Measurements from ENCODE around the gene SMARCD2. TPM values are rescaled to one million over a fixed set of nuclear protein-coding genes. Genes with fewer than 3 reads are reported as not detected.

SMARCD2 gene
- polyA plus RNA-seq, 2 of the 4 experiments (the other 2 are of a cell fraction) = 40.4 to 52.7 TPM

DNA sequence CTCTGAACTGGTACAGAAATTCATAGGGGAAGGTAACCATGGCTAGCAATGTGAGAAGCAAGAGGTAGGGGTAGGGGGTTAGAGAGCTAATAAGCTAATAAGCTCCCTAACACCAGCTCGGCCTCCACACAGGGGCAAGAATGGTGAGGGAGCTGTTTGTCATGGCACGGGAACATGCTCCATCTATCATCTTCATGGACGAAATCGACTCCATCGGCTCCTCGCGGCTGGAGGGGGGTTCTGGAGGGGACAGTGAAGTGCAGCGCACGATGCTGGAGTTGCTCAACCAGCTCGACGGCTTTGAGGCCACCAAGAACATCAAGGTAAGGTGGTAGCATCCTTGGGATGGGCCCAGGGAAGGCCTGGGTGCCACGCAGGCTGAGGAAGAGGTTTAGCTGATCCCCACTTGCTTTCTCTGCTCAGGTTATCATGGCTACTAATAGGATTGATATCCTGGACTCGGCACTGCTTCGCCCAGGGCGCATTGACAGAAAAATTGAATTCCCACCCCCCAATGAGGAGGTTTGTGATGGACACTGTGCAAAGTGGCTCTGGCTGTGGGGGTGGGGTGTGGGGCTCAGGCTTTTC lies 11.5 kb downstream of the SMARCD2 start:
- DNase-seq (ENCODE audit: low read depth in 1 of 2, low spot score in 1 of 2) (no peak), ATAC-seq (no peak), FAIRE-seq (no peak)
- Histone ChIP-seq H3K4me1 (peaks cover 22% of the 10 kb centered on the region), H3K9me3 (no peaks in the 10 kb centered on the region), H3K4me2 (no peak overlapping the region), H3K4me3 (no peak overlapping the region), H3K27ac (no peak overlapping the region)
- ChIA-PET CTCF (interaction anchor here (1.0 to 4.8 kb wide), 6 partner anchors 8 to 21 kb away, joined by 3 to 33 read pairs (median 10); partner anchors contain the start of gene SMARCD2), POLR2A (no interaction called here)
- no peak for TF ChIP-seq POLR2AphosphoS2 (conservative IDR thresholded peaks at IDR 0.05; ENCODE audit: low read length)
- no peak for TF ChIP-seq CHD2 (IDR thresholded peaks at IDR 0.05; ENCODE audit: low read length, partially characterized antibody)
- TF ChIP-seq, protein P1, sequence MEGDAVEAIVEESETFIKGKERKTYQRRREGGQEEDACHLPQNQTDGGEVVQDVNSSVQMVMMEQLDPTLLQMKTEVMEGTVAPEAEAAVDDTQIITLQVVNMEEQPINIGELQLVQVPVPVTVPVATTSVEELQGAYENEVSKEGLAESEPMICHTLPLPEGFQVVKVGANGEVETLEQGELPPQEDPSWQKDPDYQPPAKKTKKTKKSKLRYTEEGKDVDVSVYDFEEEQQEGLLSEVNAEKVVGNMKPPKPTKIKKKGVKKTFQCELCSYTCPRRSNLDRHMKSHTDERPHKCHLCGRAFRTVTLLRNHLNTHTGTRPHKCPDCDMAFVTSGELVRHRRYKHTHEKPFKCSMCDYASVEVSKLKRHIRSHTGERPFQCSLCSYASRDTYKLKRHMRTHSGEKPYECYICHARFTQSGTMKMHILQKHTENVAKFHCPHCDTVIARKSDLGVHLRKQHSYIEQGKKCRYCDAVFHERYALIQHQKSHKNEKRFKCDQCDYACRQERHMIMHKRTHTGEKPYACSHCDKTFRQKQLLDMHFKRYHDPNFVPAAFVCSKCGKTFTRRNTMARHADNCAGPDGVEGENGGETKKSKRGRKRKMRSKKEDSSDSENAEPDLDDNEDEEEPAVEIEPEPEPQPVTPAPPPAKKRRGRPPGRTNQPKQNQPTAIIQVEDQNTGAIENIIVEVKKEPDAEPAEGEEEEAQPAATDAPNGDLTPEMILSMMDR (IDR thresholded peaks at IDR 0.05) = no peak
- no peak for TF ChIP-seq ZC3H11A (IDR thresholded peaks at IDR 0.05)
- TF ChIP-seq EHMT2 (IDR thresholded peaks at IDR 0.05; ENCODE audit: low read depth) = no peak
- TF ChIP-seq, protein P2, sequence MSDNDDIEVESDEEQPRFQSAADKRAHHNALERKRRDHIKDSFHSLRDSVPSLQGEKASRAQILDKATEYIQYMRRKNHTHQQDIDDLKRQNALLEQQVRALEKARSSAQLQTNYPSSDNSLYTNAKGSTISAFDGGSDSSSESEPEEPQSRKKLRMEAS (IDR thresholded peaks at IDR 0.05) = no peak
- TF ChIP-seq, protein P3, sequence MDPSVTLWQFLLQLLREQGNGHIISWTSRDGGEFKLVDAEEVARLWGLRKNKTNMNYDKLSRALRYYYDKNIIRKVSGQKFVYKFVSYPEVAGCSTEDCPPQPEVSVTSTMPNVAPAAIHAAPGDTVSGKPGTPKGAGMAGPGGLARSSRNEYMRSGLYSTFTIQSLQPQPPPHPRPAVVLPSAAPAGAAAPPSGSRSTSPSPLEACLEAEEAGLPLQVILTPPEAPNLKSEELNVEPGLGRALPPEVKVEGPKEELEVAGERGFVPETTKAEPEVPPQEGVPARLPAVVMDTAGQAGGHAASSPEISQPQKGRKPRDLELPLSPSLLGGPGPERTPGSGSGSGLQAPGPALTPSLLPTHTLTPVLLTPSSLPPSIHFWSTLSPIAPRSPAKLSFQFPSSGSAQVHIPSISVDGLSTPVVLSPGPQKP (IDR thresholded peaks at IDR 0.05; ENCODE audit: low read depth, low read length) = no peak
- no peak for TF ChIP-seq PHF8 (IDR thresholded peaks at IDR 0.05; ENCODE audit: borderline replicate concordance, low read depth)
- TF ChIP-seq, protein P4, sequence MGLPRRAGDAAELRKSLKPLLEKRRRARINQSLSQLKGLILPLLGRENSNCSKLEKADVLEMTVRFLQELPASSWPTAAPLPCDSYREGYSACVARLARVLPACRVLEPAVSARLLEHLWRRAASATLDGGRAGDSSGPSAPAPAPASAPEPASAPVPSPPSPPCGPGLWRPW (IDR thresholded peaks at IDR 0.05) = no peak
- no peak for TF ChIP-seq ZNF302 (CRISPR knock-in tag; IDR thresholded peaks at IDR 0.05)
- TF ChIP-seq, protein P5, sequence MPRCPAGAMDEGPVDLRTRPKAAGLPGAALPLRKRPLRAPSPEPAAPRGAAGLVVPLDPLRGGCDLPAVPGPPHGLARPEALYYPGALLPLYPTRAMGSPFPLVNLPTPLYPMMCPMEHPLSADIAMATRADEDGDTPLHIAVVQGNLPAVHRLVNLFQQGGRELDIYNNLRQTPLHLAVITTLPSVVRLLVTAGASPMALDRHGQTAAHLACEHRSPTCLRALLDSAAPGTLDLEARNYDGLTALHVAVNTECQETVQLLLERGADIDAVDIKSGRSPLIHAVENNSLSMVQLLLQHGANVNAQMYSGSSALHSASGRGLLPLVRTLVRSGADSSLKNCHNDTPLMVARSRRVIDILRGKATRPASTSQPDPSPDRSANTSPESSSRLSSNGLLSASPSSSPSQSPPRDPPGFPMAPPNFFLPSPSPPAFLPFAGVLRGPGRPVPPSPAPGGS (IDR thresholded peaks at IDR 0.05) = no peak
- TF ChIP-seq SREBF2 (IDR thresholded peaks at IDR 0.05) = no peak
- TF ChIP-seq FOXS1 (CRISPR knock-in tag; IDR thresholded peaks at IDR 0.05) = no peak
- TF ChIP-seq FOSB (CRISPR knock-in tag; IDR thresholded peaks at IDR 0.05) = no peak
- TF ChIP-seq, protein P6, sequence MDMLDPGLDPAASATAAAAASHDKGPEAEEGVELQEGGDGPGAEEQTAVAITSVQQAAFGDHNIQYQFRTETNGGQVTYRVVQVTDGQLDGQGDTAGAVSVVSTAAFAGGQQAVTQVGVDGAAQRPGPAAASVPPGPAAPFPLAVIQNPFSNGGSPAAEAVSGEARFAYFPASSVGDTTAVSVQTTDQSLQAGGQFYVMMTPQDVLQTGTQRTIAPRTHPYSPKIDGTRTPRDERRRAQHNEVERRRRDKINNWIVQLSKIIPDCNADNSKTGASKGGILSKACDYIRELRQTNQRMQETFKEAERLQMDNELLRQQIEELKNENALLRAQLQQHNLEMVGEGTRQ (IDR thresholded peaks at IDR 0.05) = no peak
- no peak for TF ChIP-seq BHLHE40 (IDR thresholded peaks at IDR 0.05; ENCODE audit: low read depth, low read length)
- no peak for TF ChIP-seq TFCP2L1 (CRISPR knock-in tag; IDR thresholded peaks at IDR 0.05)
- TF ChIP-seq TP53 (CRISPR knock-in tag; IDR thresholded peaks at IDR 0.05) = no peak
- 91% methylated on average over 15 of the region's 15 CpGs for WGBS (ENCODE audit: missing lambda C conversion rate)

DNA sequence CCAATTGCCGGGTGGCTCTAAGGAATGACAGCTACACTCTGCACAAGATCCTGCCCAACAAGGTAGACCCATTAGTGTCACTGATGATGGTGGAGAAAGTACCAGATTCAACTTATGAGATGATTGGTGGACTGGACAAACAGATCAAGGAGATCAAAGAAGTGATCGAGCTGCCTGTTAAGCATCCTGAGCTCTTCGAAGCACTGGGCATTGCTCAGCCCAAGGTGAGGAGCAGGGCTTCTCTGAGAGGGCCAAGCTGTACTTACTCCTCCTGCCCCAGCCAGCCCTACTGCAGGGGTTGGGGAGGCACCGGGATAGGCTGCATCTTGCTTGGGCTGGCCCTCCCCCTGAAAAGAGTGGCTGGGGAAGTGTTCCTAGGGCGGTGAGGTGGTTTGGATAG lies 12.2 kb downstream of the SMARCD2 start:
- no peaks in the 10 kb centered on the region for H3K9me3 ChIP-seq
- ATAC-seq = no peak
- CTCF ChIA-PET = interaction anchor here (1.0 to 6.0 kb wide), 6 partner anchors 8 to 19 kb away, joined by 3 to 37 read pairs (median 12); no protein-coding TSS in a partner anchor
- no peak overlapping the region for H3K4me2 ChIP-seq
- no peak overlapping the region for H3K27ac ChIP-seq
- POLR2A ChIA-PET = interaction anchor here (1.5 kb wide), 1 partner anchor 57 kb away, joined by 9 read pairs; the partner anchor contains the start of genes CCDC47 and DDX42
- FAIRE-seq = no peak
- TF ChIP-seq ZSCAN20 (CRISPR knock-in tag; IDR thresholded peaks at IDR 0.05) = no peak
- no peak for TF ChIP-seq ZNF302 (CRISPR knock-in tag; IDR thresholded peaks at IDR 0.05)
- TF ChIP-seq RCOR1 (IDR thresholded peaks at IDR 0.05; ENCODE audit: low read depth, low read length) = no peak
- no peak for TF ChIP-seq RARB (CRISPR knock-in tag; IDR thresholded peaks at IDR 0.05)
- TF ChIP-seq ESRRA (IDR thresholded peaks at IDR 0.05; ENCODE audit: borderline replicate concordance, low read length) = no peak
- TF ChIP-seq RFX5 (IDR thresholded peaks at IDR 0.05) = no peak
- no peak for TF ChIP-seq TFCP2L1 (CRISPR knock-in tag; IDR thresholded peaks at IDR 0.05)
- no peak for TF ChIP-seq CEBPB (IDR thresholded peaks at IDR 0.05)
- TF ChIP-seq, protein P1 (IDR thresholded peaks at IDR 0.05) = no peak
- TF ChIP-seq, protein P4 (IDR thresholded peaks at IDR 0.05) = no peak
- TF ChIP-seq, protein P5 (IDR thresholded peaks at IDR 0.05) = no peak
- TF ChIP-seq NPAS2 (CRISPR knock-in tag; IDR thresholded peaks at IDR 0.05; ENCODE audit: borderline replicate concordance) = no peak
- WGBS (ENCODE audit: missing lambda C conversion rate) = 92% methylated on average over 5 of the region's 5 CpGs
- DNase-seq (ENCODE audit: low read depth in 1 of 2, low spot score in 1 of 2) = no peak
- no peak overlapping the region for H3K4me3 ChIP-seq
- H3K4me1 ChIP-seq = peaks cover 27% of the 10 kb centered on the region

All from A549 (cell line).